DOHH2 (cell line): Measurements from ENCODE around the gene FGD6.

ENCODE experiments used
- H3F3A ChIP-seq: fragments of 200-600 bp; sonication (generic), shearing (Covaris generic); 2 replicates; pipeline ENCODE4 v1.6.0; 2016; ENCODE audit warnings: antibody characterized with exemption, mild to moderate bottlenecking; ENCODE audit not compliant: control insufficient read depth, insufficient read depth
- H3K27ac ChIP-seq: fragments of 200-600 bp; sonication (generic); 2 replicates; pipeline ENCODE4 v1.5.1; 2014; ENCODE audit warnings: low read depth, mild to moderate bottlenecking, low read length, moderate library complexity
- H3K27me3 ChIP-seq: fragments of 200-600 bp; sonication (generic); 2 replicates; pipeline ENCODE4 v1.6.1; 2014; ENCODE audit warnings: mild to moderate bottlenecking, low read length, mixed read lengths; ENCODE audit not compliant: control insufficient read depth
- H3K36me3 ChIP-seq: fragments of 200-600 bp; sonication (generic); 2 replicates; pipeline ENCODE4 v1.6.1; 2014; ENCODE audit warnings: mild to moderate bottlenecking, low read length, moderate library complexity, mixed read lengths; ENCODE audit not compliant: control insufficient read depth
- H3K4me1 ChIP-seq: fragments of 200-600 bp; sonication (generic); 2 replicates; pipeline ENCODE4 v1.6.1; 2014; ENCODE audit warnings: mild to moderate bottlenecking, low read length, mixed read lengths; ENCODE audit not compliant: control insufficient read depth
- H3K4me2 ChIP-seq: fragments of 200-600 bp; sonication (generic); 2 replicates; pipeline ENCODE4 v1.6.0; 2014; ENCODE audit warnings: mild to moderate bottlenecking, low read length, moderate library complexity
- H3K4me3 ChIP-seq: fragments of 200-600 bp; sonication (generic); 2 replicates; pipeline ENCODE4 v1.5.1; 2014; ENCODE audit warnings: mild to moderate bottlenecking, low read length, mixed read lengths
- H3K79me2 ChIP-seq: fragments of 200-600 bp; sonication (generic); 2 replicates; pipeline ENCODE4 v1.6.1; 2014; ENCODE audit warnings: mild to moderate bottlenecking, low read length, mixed read lengths; ENCODE audit not compliant: control insufficient read depth
- H3K9me2 ChIP-seq: fragments of 200-600 bp; sonication (generic); replicated peaks from 2 replicates; pipeline ENCODE4 v1.6.1; 2014; ENCODE audit warnings: mild to moderate bottlenecking, low read length, mixed read lengths; ENCODE audit not compliant: control insufficient read depth
- H3K9me3 ChIP-seq: fragments of 200-600 bp; sonication (generic); 2 replicates; pipeline ENCODE4 v1.6.1; 2014; ENCODE audit warnings: antibody characterized with exemption, low read length, mixed read lengths; ENCODE audit not compliant: control insufficient read depth, insufficient read depth
- H4K20me1 ChIP-seq: fragments of 200-600 bp; sonication (generic); 2 replicates; pipeline ENCODE4 v1.6.0; 2014; ENCODE audit warnings: low read depth, mild to moderate bottlenecking, antibody characterized with exemption, low read length, moderate library complexity; ENCODE audit not compliant: control insufficient read depth, insufficient read depth
- EZH2phosphoT487 ChIP-seq: fragments of 200-600 bp; sonication (generic); IDR thresholded peaks from 2 replicates; pipeline ENCODE4 v1.6.1; 2017; ENCODE audit warnings: borderline replicate concordance, mild to moderate bottlenecking, antibody characterized with exemption, low read length, moderate library complexity, mixed read lengths
- TF ChIP-seq, protein P1 (sequence below): fragments of 200-600 bp; sonication (generic); IDR thresholded peaks from one replicate; pipeline ENCODE4 v1.5.1; 2014; ENCODE audit warnings: antibody characterized with exemption, mild to moderate bottlenecking, low read depth, low read length; ENCODE audit not compliant: poor library complexity, severe bottlenecking

The FGD6 gene

DNA sequence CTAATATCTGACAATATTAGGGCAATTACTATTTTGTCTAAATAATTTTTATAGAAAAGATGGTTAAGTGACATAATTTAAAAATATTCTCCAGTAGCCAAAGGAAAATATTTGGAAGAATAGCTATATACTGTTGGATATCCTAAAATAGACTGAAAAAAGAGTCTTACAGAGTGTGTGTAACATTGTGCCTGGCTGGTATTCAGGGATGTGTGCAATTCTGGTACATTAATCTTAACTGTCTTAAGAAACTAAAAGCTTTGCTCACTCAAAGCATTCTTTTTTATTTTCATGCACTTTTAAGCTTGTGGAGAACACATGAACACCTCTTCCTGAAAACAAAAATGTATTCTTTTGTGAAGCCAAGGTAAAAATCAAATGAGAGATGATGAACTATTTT, 133.8 kb downstream of the FGD6 start:
- no peaks in the 10 kb centered on the region for H3K9me3 ChIP-seq
- H3K4me3 ChIP-seq: no peak overlapping the region
- no peaks in the 10 kb centered on the region for H3K9me2 ChIP-seq
- no peaks in the 10 kb centered on the region for H3K27me3 ChIP-seq
- H3F3A ChIP-seq: peaks cover 10% of the 10 kb centered on the region; the same call in 1 of the 2 replicates
- H4K20me1 ChIP-seq: no peaks in the 10 kb centered on the region
- H3K27ac ChIP-seq: no peak overlapping the region
- TF ChIP-seq, protein P1, sequence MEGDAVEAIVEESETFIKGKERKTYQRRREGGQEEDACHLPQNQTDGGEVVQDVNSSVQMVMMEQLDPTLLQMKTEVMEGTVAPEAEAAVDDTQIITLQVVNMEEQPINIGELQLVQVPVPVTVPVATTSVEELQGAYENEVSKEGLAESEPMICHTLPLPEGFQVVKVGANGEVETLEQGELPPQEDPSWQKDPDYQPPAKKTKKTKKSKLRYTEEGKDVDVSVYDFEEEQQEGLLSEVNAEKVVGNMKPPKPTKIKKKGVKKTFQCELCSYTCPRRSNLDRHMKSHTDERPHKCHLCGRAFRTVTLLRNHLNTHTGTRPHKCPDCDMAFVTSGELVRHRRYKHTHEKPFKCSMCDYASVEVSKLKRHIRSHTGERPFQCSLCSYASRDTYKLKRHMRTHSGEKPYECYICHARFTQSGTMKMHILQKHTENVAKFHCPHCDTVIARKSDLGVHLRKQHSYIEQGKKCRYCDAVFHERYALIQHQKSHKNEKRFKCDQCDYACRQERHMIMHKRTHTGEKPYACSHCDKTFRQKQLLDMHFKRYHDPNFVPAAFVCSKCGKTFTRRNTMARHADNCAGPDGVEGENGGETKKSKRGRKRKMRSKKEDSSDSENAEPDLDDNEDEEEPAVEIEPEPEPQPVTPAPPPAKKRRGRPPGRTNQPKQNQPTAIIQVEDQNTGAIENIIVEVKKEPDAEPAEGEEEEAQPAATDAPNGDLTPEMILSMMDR: no peak
- TF ChIP-seq EZH2phosphoT487: no peak
- H3K4me1 ChIP-seq: peaks cover 5% of the 10 kb centered on the region
- 0 out of 2 replicates have a peak, but pooled peaks cover 2% of the 10 kb centered on the region for H3K79me2 ChIP-seq
- peaks cover 72% of the 10 kb centered on the region for H3K36me3 ChIP-seq
- H3K4me2 ChIP-seq: no peak overlapping the region

DNA sequence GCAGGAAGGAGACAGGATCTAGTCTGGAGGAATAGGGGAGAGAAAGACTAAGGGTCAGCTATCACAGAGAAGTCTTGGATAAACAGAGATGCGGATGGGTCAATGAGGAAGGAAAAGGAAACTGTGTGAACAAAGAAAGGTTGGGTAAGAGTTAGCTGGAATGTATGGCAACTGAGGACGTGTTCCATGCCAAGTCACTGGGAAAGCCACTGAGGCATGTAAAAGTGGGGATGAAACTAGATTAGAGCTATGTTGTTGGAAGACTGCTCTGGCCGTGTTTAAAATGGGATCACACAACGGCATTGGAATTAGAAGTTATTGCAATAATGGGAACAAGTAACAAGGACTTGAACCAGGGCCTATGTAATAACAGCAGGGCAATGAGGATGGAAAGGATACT, 139.9 kb downstream of the FGD6 start:
- TF ChIP-seq EZH2phosphoT487: no peak
- TF ChIP-seq, protein P1: no peak
- H3F3A ChIP-seq: peaks cover 30% of the 10 kb centered on the region
- peaks cover 41% of the 10 kb centered on the region for H3K36me3 ChIP-seq
- H3K9me3 ChIP-seq: no peaks in the 10 kb centered on the region
- no peak overlapping the region for H3K27ac ChIP-seq
- H3K27me3 ChIP-seq: no peaks in the 10 kb centered on the region
- peaks cover 10% of the 10 kb centered on the region for H3K79me2 ChIP-seq
- no peaks in the 10 kb centered on the region for H3K9me2 ChIP-seq
- H4K20me1 ChIP-seq: no peaks in the 10 kb centered on the region
- no peak overlapping the region for H3K4me2 ChIP-seq
- peaks cover 6% of the 10 kb centered on the region for H3K4me1 ChIP-seq
- H3K4me3 ChIP-seq: no peak overlapping the region

DNA sequence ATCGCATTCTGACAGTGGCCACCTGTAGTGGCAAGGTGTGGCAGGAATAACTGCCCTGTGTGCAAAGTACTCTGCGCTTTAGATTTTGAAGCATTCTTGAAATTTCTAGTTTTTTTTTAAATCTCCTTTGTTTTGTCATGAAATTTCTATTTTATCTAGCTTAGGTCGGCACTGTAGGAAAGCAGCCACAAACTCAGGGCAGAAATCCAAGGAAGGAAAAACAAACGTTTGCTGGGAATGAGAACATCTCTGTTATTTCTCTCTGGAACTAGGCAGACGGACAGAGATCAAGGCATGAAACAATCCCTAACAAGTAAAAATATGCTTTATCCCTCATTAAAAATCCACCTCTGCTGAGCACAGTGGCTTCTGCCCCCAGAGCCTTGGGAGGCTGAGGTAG, 142.5 kb downstream of the FGD6 start:
- peaks cover 18% of the 10 kb centered on the region for H3K4me1 ChIP-seq
- no peak overlapping the region for H3K27ac ChIP-seq
- H3K9me3 ChIP-seq: no peaks in the 10 kb centered on the region
- peaks cover 36% of the 10 kb centered on the region for H3K79me2 ChIP-seq
- no peak overlapping the region for H3K4me2 ChIP-seq
- no peaks in the 10 kb centered on the region for H4K20me1 ChIP-seq
- TF ChIP-seq EZH2phosphoT487: no peak
- TF ChIP-seq, protein P1: no peak
- H3K9me2 ChIP-seq: no peaks in the 10 kb centered on the region
- peaks cover 29% of the 10 kb centered on the region for H3K36me3 ChIP-seq
- H3F3A ChIP-seq: peaks cover 25% of the 10 kb centered on the region
- no peak overlapping the region for H3K4me3 ChIP-seq
- no peaks in the 10 kb centered on the region for H3K27me3 ChIP-seq
